Brain microvascular endothelial cell (primary cell): ENCODE data around the gene EPN3.

Source experiments
- DNase-seq: peaks from one replicate; pipeline ENCODE4 v3.0.0-alpha.2; 2020
- H3K27ac ChIP-seq: fragments of 250-450 bp; sonication (Bioruptor Pico); 2 replicates; pipeline ENCODE4 v1.5.1; 2020; ENCODE audit warnings: mild to moderate bottlenecking, moderate library complexity
- H3K27me3 ChIP-seq: fragments of 250-450 bp; sonication (Bioruptor Pico); replicated peaks from 2 replicates; pipeline ENCODE4 v1.5.1; 2020; ENCODE audit warnings: mild to moderate bottlenecking
- H3K36me3 ChIP-seq: fragments of 250-450 bp; sonication (Bioruptor Pico); replicated peaks from 2 replicates; pipeline ENCODE4 v1.5.1; 2020; ENCODE audit warnings: mild to moderate bottlenecking
- H3K4me3 ChIP-seq: 2 replicates; pipeline ENCODE4 v1.5.1; 2011; ENCODE audit warnings: low read depth, mild to moderate bottlenecking, control low read depth, low read length, moderate library complexity
- in situ Hi-C: cut with HindIII; loops from 2 replicates; pipeline ENCODE4 v1.10.0; 2017; ENCODE audit warnings: low sequenced_read_pairs, low pct_ligation_motif_present
- TF ChIP-seq, protein P1 (sequence below): IDR thresholded peaks from 2 replicates; pipeline ENCODE4 v1.5.1; 2011; ENCODE audit warnings: low read depth, mild to moderate bottlenecking, moderate library complexity, low read length, control low read depth, inconsistent platforms; ENCODE audit errors: missing control alignments

EPN3 gene

DNA sequence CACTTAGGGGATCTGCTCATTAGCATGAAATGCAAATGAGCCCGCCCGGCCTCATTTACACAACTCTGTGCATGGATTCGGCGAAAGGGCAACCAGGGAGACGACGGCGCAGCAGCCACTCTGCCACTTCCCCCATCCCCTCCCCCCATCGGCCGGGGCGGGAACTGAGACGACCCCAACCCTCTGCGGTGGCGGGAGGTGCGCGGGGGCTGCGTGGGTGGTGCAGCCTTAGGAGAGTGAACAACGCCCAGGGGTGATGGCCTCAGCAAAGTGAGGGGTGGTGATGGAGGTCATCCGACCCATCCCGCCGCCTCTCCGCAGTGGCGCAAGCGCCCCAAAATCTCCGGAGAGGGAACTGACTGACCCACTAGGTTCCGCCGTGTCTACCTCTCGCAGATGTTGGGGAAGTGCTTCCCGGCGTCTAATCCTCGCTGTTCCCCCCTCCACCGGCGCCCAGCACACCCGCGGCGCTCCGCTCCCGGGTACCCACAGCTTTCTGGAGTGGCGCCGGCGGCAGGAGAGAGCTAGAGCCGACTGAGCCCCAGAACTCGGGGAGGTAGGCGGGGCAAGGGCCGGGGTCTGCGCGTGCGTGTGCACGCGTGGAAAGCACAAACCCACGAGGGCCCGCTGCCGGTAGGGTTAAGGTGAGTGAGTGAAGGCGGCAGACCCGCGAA lies 26.5 kb downstream of the EPN3 start:
- Histone ChIP-seq H3K27me3 (peaks cover 58% of the 10 kb centered on the region), H3K27ac (no peak overlapping the region), H3K36me3 (no peaks in the 10 kb centered on the region), H3K4me3 (no peak overlapping the region)
- in situ Hi-C loops, result loop anchor here (25.0 kb wide), 1 partner anchor 128 kb away; no protein-coding TSS in a partner anchor
- DNase-seq, result no peak
- TF ChIP-seq, protein P1, sequence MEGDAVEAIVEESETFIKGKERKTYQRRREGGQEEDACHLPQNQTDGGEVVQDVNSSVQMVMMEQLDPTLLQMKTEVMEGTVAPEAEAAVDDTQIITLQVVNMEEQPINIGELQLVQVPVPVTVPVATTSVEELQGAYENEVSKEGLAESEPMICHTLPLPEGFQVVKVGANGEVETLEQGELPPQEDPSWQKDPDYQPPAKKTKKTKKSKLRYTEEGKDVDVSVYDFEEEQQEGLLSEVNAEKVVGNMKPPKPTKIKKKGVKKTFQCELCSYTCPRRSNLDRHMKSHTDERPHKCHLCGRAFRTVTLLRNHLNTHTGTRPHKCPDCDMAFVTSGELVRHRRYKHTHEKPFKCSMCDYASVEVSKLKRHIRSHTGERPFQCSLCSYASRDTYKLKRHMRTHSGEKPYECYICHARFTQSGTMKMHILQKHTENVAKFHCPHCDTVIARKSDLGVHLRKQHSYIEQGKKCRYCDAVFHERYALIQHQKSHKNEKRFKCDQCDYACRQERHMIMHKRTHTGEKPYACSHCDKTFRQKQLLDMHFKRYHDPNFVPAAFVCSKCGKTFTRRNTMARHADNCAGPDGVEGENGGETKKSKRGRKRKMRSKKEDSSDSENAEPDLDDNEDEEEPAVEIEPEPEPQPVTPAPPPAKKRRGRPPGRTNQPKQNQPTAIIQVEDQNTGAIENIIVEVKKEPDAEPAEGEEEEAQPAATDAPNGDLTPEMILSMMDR, result no peak

DNA sequence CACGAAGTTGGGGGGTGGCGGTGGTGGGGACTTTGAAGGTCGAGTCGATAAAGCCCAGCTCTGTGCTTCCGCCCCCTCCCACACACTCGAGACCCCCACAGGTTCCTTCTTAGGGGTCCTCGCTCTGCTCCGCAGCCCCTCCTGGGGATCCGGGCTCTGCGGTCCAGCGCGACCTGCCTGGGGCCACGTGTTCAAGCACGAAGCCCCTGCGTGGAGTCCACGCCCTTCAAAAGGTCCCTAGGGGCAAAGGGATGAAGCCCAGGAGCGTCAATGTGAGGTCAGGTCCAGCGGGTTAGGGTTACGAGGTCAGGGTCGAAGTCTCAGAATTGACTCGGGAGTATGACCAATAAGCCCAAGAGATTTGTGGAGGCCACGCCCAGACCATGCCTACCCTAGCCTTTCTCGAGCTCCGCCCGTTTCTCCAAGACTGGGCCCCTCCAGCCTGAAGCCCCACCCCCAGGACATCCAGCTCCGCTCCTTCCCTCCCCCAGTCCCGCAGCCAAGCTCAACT lies 27.2 kb downstream of the EPN3 start:
- DNase-seq, result no peak
- TF ChIP-seq, protein P1, result no peak
- no peaks in the 10 kb centered on the region for H3K36me3 ChIP-seq
- peaks cover 62% of the 10 kb centered on the region for H3K27me3 ChIP-seq
- in situ Hi-C loops, result loop anchor here (25.0 kb wide), 1 partner anchor 128 kb away; no protein-coding TSS in a partner anchor
- H3K27ac ChIP-seq, result no peak overlapping the region
- peak overlapping the region; percentile 39 for H3K4me3 ChIP-seq

DNA sequence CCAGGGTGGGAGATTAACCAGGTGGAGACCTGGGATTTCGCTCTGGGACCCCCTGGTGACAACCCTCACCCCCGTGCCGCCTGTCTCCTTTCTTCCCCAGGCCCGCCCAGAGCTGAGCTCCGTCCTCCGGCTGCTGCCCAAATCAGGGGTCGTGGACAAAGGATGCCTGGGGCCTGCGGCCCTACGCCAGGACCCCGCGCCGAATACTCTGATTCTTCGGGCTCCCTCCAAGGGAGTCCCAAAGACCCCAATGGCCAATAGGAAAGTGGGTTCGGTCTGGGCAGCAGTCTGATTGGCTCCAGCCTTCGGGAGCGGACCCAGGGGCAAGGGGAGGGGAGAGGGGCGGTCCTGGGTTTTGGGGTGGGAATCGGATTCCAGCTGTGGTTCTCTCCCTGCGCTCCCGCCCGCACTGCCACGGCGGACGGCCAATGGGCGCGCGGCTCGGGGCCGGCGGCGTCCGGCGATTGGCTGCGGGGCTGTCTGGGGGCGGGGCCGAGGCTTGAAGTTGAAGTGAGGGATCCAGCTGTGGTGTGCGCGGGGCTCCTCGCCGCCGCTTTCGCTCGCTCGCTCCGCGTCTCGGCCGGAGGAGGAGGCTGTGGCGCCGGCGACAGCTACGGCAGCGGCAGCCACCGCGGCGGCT lies 27.8 kb downstream of the EPN3 start, which contains the start of gene CACNA1G:
Gene CACNA1G (plus strand): TSS at position 531 of the 640 bp plus-strand sequence. CDS start 745 bp downstream, outside the sequence.
- Histone ChIP-seq H3K27ac (no peak within 1 kb of the TSS), H3K27me3 (peaks cover 62% of the 10 kb centered on the region), H3K4me3 (peak within 1 kb of the TSS; percentile 39), H3K36me3 (no peaks in the 10 kb centered on the region)
- TF ChIP-seq, protein P1, result no peak
- in situ Hi-C loops, result loop anchor here (25.0 kb wide), 1 partner anchor 127 kb away; no protein-coding TSS in a partner anchor
- peak; percentile 75 for DNase-seq

DNA sequence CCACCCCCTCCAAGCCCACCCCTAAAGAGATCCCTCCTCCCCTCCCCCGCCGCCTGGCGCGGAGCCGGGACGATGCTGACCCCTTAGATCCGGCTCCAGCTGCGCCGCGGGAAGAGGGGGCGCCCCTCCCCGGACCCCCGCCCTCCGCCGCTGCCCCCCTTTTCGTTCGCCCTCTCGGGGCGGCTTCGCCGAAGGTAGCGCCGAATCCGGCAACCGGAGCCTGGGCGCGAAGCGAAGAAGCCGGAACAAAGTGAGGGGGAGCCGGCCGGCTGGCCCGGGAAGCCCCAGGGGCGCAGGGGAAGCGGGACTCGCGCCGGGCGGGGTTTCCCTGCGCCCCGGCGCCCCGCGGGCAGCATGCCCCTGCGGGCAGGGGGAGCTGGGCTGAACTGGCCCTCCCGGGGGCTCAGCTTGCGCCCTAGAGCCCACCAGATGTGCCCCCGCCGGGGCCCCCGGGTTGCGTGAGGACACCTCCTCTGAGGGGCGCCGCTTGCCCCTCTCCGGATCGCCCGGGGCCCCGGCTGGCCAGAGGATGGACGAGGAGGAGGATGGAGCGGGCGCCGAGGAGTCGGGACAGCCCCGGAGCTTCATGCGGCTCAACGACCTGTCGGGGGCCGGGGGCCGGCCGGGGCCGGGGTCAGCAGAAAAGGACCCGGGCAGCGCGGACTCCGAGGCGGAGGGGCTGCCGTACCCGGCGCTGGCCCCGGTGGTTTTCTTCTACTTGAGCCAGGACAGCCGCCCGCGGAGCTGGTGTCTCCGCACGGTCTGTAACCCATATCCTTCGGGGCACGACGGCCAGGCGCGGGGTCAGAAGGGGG lies 28.6 kb downstream of the EPN3 start:
- no peaks in the 10 kb centered on the region for H3K36me3 ChIP-seq
- in situ Hi-C loops, result loop anchor here (25.0 kb wide), 1 partner anchor 126 kb away; no protein-coding TSS in a partner anchor
- TF ChIP-seq, protein P1, result no peak
- peaks cover 65% of the 10 kb centered on the region for H3K27me3 ChIP-seq
- no peak for DNase-seq
- peak overlapping the region; percentile 9 for H3K4me3 ChIP-seq
- H3K27ac ChIP-seq, result no peak overlapping the region

DNA sequence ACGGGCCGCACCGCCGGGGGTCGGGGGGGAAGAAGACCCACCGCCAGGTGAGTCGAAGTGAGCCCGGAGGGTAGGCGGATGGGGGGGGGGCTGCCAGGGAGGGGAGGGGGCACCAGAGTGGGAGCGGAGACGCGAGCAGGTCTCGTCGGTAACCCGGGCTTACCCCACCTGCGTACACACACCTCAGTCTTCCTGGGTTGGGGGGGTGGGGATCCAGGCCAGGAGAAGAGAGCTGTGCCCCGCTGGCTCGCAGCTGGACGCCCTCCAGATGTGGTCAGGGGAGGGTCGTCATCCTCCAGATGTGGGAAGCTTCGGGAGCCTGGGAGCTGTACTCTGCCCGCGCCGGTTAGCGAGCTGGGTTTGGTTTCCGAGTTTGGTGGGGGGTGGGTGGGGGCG lies 29.2 kb downstream of the EPN3 start:
- Histone ChIP-seq H3K4me3 (no peak overlapping the region), H3K27ac (no peak overlapping the region), H3K36me3 (no peaks in the 10 kb centered on the region), H3K27me3 (peaks cover 70% of the 10 kb centered on the region)
- in situ Hi-C loops, result loop anchor here (25.0 kb wide), 1 partner anchor 126 kb away; no protein-coding TSS in a partner anchor
- TF ChIP-seq, protein P1, result no peak
- no peak for DNase-seq
